ENCODE measurements around the gene TBC1D5. TPM values are rescaled to one million over a fixed set of nuclear protein-coding genes. Genes with fewer than 3 reads are reported as not detected.

TBC1D5 gene
- total and polyA plus RNA-seq, 2 donors (not counting 1 experiment from before 2014, with no cell fraction given) = 22.6 to 111 TPM

- Mint-ChIP-seq H3K4me1 (peaks cover 20% of the 10 kb centered on the region), H3K27me3 (no peaks in the 10 kb centered on the region)
Measured at GRCh38 chr3:17515445-17516234, 226.8 kb downstream of the TBC1D5 start.

More at GRCh38 chr3:17515445-17516234, 226.8 kb downstream of the TBC1D5 start:
- intact Hi-C loops (cut with micrococcal nuclease) = no loop called here
- peaks cover 0 to 2% of the 10 kb centered on the region in 2 experiments for H3K36me3 ChIP-seq (replicated peaks in 1 of 2; ENCODE audit: control extremely low read depth in 1 of 2, control insufficient read depth in 1 of 2, extremely low read depth in 1 of 2, insufficient read depth in 2 of 2, low read length in 1 of 2)
- no peak overlapping the region for H3K9ac ChIP-seq (ENCODE audit: low read length)
- H3K9me3 Mint-ChIP-seq (ENCODE audit: insufficient read depth) = no peaks in the 10 kb centered on the region
- POLR2A ChIA-PET = no interaction called here
- H4K20me1 ChIP-seq (ENCODE audit: control insufficient read depth, insufficient read depth, low read length, poor library complexity, severe bottlenecking) = peaks cover 17% of the 10 kb centered on the region
- DNase-seq = no peak
- no peak overlapping the region for H3K4me3 ChIP-seq (ENCODE audit: control extremely low read depth in 1 of 5, extremely low read depth in 1 of 5, insufficient read depth in 1 of 5, low read depth in 2 of 5, low read length in 4 of 5)
- TF ChIP-seq CTCF (IDR thresholded peaks at IDR 0.05) (no peak), EZH2 (IDR thresholded peaks at IDR 0.05; ENCODE audit: borderline replicate concordance, insufficient read depth, low read depth, low read length, poor library complexity, severe bottlenecking) (no peak)
- CTCF ChIA-PET = interaction anchor here (1.0 kb wide), 1 partner anchor 326 kb away, joined by 4 read pairs; no protein-coding TSS in a partner anchor
- no peaks in the 10 kb centered on the region for H3K9me3 ChIP-seq (ENCODE audit: control extremely low read depth in 1 of 3, control insufficient read depth in 2 of 3, insufficient read depth in 1 of 3, low read length in 2 of 3)
- H3K4me2 ChIP-seq (replicated peaks; ENCODE audit: low read depth, low read length, poor library complexity, severe bottlenecking) = no peak overlapping the region
- WGBS (ENCODE audit: insufficient coverage) = no CpG with 5 or more reads among the region's 4 CpGs
- no peak overlapping the region for H3K4me3 Mint-ChIP-seq
- H3K27ac ChIP-seq (ENCODE audit: low read length in 2 of 2) = no peak overlapping the region
- no peak overlapping the region for H2AFZ ChIP-seq (ENCODE audit: insufficient read depth, low read depth, low read length, poor library complexity, severe bottlenecking)
- no peak overlapping the region for H3K27ac Mint-ChIP-seq
- no peak for ATAC-seq (ENCODE audit: low read depth)
- no peaks in the 10 kb centered on the region for H3K27me3 ChIP-seq (replicated peaks in 1 of 4; ENCODE audit: control extremely low read depth in 1 of 4, control insufficient read depth in 3 of 4, insufficient read depth in 4 of 4, low read length in 3 of 4)
- H3K4me1 ChIP-seq (ENCODE audit: control insufficient read depth in 2 of 2, insufficient read depth in 2 of 2, low read length in 2 of 2) = no peaks in the 10 kb centered on the region
- H3K79me2 ChIP-seq (ENCODE audit: control insufficient read depth, insufficient read depth, low read length) = peaks cover 8% of the 10 kb centered on the region

All from B cell (primary cell).